HUES64 (cell line): Measurements from ENCODE around the gene ELANE.
A peak's percentile ranks its signal among the peaks of the same experiment; 100 is the strongest.

Source experiments
- H3K27ac ChIP-seq: 2 replicates; pipeline ENCODE4 v1.7.0; 2013; ENCODE audit warnings: low read depth, low read length, inconsistent platforms
- H3K27me3 ChIP-seq: 2 replicates; pipeline ENCODE4 v1.6.1; 2013; ENCODE audit warnings: mild to moderate bottlenecking, low read length; ENCODE audit not compliant: insufficient read depth
- H3K36me3 ChIP-seq: 2 replicates; pipeline ENCODE4 v1.6.1; 2013; ENCODE audit warnings: mild to moderate bottlenecking, low read length; ENCODE audit not compliant: insufficient read depth
- H3K4me1 ChIP-seq: 2 replicates; pipeline ENCODE4 v1.6.1; 2013; ENCODE audit warnings: mild to moderate bottlenecking, low read length, moderate library complexity; ENCODE audit not compliant: insufficient read depth
- H3K4me3 ChIP-seq: 2 replicates; pipeline ENCODE4 v1.5.1; 2013; ENCODE audit warnings: mild to moderate bottlenecking, low read length, moderate library complexity
- H3K9ac ChIP-seq: 2 replicates; pipeline ENCODE4 v1.6.1; 2013; ENCODE audit warnings: mild to moderate bottlenecking, low read depth, low read length
- H3K9me3 ChIP-seq: 2 replicates; pipeline ENCODE4 v1.6.1; 2013; ENCODE audit warnings: low read depth, low read length; ENCODE audit not compliant: insufficient read depth
- WGBS: fragments of 150-250, 120-280 bp; methylation state at CpG from one replicate; pipeline ENCODE4 v1.1.7; 2013; ENCODE audit warnings: missing lambda C conversion rate; 5-methylcytosine and 5-hydroxymethylcytosine counted together

ELANE gene

DNA sequence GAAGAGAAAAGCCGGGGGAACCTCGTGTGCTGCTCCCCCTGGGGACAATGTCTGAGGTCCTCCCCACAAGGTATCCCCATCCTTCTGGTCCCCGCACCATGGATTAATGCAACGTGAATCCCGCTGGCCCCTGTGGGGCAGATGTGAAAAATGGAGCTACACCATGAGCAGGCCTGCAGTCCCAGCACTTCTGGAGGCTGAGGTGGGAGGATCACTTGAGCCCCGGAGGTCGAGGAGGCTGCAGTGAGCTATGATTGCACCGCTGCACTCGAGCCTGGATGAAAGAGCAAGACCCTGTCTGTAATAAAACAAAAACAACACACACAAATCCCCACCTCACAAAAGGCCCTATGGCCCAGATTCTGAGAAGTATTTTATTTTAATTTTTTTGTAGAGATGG is 6.2 kb downstream of the ELANE start:
- Histone ChIP-seq H3K27me3 (peaks cover 27% of the 10 kb centered on the region), H3K27ac (no peak overlapping the region), H3K36me3 (no peaks in the 10 kb centered on the region), H3K4me3 (no peak overlapping the region), H3K9me3 (no peaks in the 10 kb centered on the region), H3K4me1 (no peaks in the 10 kb centered on the region), H3K9ac (no peak overlapping the region)
- 80% methylated on average over 9 of the region's 9 CpGs for WGBS

DNA sequence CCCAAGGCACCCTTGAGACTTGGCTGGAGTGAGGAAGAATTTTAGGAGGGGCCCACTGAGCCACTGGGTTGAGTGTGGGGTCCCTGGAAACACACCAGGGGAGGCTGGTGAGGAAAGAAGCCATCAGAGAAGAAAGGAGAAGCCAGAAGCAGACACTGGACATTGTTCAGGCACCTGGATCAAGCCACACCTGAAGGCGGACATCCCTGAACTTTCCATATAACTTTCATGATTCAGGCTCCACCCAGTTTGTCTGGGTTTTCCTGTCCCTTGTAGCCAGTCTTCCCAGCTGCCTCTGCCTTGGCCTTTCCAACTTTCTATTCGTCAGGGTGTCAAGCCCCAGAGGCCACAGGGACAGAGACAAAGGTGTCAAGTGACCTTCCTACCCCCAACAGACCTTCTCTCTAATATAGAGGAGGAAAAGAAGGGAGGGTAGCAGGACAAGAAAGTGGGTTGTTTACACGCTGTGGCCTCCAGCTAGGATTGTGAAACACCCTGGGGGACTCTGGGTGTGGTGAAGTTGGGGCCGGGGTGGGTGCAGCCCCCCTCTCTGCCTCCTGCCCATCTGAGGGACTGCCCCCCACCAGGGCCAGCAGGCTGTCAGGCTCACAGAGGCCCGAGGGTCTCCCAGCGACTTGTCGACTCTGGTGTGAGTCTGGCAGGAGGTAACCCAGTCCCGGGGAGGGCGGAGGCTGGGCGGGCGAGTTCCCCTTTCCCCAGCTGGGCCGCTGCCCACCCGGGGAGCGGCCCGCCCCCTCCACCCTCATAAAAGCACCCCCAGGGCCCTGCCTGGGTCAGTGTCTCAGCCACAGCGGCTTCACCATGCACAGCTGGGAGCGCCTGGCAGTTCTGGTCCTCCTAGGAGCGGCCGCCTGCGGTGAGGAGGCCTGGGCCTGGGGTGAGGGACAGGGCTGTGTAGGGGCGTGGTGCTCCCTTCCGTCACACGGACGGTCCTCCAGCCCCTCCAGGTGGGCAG is 7.1 kb downstream of the ELANE start, which contains the start of gene CFD:
Gene CFD (plus strand): TSS at position 797 of the 976 bp plus-strand sequence. CDS start 26 bp downstream, at position 823.
- H3K4me3 ChIP-seq = peak within 1 kb of the TSS; percentile 53
- H3K27ac ChIP-seq = no peak within 1 kb of the TSS
- H3K9ac ChIP-seq = no peak within 1 kb of the TSS

DNA sequence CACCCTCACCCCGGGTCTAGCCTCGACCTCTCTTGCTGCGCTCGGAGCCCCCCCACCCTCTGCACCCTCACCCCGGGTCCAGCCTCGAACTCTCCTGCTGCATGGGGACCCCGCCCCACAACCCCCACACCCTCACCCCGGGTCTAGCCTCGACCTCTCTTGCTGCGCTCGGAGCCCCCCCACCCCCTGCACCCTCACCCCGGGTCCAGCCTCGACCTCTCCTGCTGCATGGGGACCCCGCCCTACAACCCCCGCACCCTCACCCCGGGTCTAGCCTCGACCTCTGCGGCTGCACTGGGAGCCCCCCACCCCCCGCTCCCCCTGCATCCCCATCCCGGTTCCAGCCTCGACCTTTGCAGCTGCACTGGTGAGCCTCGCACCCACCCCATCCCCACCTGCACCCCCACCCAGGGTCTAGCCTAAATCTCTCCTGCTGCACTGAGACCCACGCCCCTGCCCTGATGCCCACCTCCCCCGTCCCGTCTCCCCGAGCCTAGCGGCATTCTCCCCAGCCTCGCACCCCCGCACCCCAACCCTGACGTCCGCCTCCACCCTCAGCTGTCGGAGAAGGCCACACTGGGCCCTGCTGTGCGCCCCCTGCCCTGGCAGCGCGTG is 9.1 kb downstream of the ELANE start:
- no peaks in the 10 kb centered on the region for H3K4me1 ChIP-seq
- 54% methylated on average over 34 of the region's 35 CpGs for WGBS
- no peaks in the 10 kb centered on the region for H3K9me3 ChIP-seq
- H3K27me3 ChIP-seq = peaks cover 27% of the 10 kb centered on the region
- H3K27ac ChIP-seq = peak overlapping the region; percentile 35; the same call in 1 of the 2 replicates
- H3K4me3 ChIP-seq = peak overlapping the region; percentile 36
- no peaks in the 10 kb centered on the region for H3K36me3 ChIP-seq
- no peak overlapping the region for H3K9ac ChIP-seq

More for the DNA sequence above, 7.1 kb downstream of the ELANE start, which contains the start of gene CFD:
- Histone ChIP-seq H3K4me1 (no peaks in the 10 kb centered on the region), H3K9me3 (no peaks in the 10 kb centered on the region), H3K27me3 (peaks cover 27% of the 10 kb centered on the region), H3K36me3 (no peaks in the 10 kb centered on the region)
- 74% methylated on average over 24 of the region's 24 CpGs for WGBS

DNA sequence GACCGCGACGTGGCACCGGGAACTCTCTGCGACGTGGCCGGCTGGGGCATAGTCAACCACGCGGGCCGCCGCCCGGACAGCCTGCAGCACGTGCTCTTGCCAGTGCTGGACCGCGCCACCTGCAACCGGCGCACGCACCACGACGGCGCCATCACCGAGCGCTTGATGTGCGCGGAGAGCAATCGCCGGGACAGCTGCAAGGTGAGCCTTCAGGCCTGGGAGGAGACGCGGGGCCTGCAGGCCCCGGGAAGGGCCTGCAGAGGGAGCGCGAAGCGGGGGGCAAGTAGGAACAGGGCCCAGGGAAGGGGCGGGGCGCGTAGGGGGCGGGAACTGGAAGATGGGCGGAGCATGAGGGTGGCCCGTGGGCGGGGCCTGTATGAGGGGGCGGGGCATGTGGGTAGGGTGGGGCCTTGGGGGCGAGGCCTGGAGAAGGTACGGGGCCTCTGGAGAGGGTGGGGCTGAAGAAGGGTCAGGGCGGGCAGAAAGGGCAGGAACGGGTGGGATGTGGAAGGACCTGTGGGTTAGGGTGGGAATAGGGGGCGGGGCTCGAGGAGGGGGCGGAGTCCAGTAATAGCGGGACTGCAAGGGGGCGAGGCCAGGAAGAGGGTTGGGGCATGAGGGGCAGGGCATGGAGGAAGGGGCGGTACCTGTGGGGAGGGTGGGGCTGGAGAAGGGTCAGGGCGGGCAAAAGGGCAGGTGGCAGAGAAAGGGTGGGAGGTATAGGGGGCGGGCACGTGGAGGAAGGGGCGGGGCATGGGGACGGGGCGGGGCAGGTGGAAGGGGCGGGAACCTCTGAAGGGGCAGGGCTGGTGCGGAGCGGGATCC is 9.9 kb downstream of the ELANE start:
- Histone ChIP-seq H3K27me3 (peaks cover 27% of the 10 kb centered on the region), H3K9me3 (no peaks in the 10 kb centered on the region), H3K4me3 (peak overlapping the region; percentile 53), H3K4me1 (no peaks in the 10 kb centered on the region), H3K27ac (peak overlapping the region; percentile 35; the same call in 1 of the 2 replicates), H3K36me3 (no peaks in the 10 kb centered on the region), H3K9ac (no peak overlapping the region)
- 9% methylated on average over 60 of the region's 60 CpGs for WGBS

DNA sequence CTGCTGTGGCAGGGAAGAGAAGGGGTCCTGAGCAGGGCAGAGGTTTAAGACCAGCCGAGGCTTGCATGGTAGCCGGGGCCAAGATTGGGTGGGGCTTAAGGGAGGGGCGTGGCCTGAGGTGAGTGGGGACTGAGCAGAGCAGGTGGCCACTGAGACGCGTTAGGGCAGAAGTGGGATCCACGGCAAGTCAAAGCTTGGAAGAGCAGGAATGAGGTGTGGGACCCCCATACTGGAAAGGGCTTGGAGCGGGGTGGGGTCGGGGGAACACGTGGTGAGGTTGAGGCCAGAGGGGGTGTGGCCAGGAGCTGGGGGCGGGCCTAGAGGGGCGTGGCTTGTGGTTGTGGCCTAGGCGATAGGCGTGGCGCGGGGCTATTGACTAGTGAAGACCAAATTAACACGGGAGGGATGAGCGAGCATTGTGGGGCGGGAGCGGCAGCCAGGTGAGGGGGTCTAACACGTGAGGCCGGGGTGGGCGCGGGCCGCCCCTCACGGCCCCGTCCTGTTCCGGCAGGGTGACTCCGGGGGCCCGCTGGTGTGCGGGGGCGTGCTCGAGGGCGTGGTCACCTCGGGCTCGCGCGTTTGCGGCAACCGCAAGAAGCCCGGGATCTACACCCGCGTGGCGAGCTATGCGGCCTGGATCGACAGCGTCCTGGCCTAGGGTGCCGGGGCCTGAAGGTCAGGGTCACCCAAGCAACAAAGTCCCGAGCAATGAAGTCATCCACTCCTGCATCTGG is 10.6 kb downstream of the ELANE start:
- H3K27ac ChIP-seq = no peak overlapping the region
- no peaks in the 10 kb centered on the region for H3K9me3 ChIP-seq
- H3K9ac ChIP-seq = no peak overlapping the region
- H3K27me3 ChIP-seq = peaks cover 27% of the 10 kb centered on the region
- 20% methylated on average over 48 of the region's 48 CpGs for WGBS
- no peaks in the 10 kb centered on the region for H3K4me1 ChIP-seq
- H3K36me3 ChIP-seq = 0 out of 2 replicates have a peak, but pooled peaks cover under 1% of the 10 kb centered on the region
- peak overlapping the region; percentile 53 for H3K4me3 ChIP-seq

DNA sequence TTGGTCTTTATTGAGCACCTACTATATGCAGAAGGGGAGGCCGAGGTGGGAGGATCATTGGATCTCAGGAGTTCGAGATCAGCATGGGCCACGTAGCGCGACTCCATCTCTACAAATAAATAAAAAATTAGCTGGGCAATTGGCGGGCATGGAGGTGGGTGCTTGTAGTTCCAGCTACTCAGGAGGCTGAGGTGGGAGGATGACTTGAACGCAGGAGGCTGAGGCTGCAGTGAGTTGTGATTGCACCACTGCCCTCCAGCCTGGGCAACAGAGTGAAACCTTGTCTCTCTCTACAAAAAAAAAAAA is 11.2 kb downstream of the ELANE start:
- 82% methylated on average over 4 of the region's 7 CpGs for WGBS
- Histone ChIP-seq H3K36me3 (peaks cover 5% of the 10 kb centered on the region; the same call in 1 of the 2 replicates), H3K9me3 (no peaks in the 10 kb centered on the region), H3K9ac (no peak overlapping the region), H3K4me1 (no peaks in the 10 kb centered on the region), H3K27ac (no peak overlapping the region), H3K27me3 (peaks cover 27% of the 10 kb centered on the region), H3K4me3 (peak overlapping the region; percentile 53; the same call in 1 of the 2 replicates)

DNA sequence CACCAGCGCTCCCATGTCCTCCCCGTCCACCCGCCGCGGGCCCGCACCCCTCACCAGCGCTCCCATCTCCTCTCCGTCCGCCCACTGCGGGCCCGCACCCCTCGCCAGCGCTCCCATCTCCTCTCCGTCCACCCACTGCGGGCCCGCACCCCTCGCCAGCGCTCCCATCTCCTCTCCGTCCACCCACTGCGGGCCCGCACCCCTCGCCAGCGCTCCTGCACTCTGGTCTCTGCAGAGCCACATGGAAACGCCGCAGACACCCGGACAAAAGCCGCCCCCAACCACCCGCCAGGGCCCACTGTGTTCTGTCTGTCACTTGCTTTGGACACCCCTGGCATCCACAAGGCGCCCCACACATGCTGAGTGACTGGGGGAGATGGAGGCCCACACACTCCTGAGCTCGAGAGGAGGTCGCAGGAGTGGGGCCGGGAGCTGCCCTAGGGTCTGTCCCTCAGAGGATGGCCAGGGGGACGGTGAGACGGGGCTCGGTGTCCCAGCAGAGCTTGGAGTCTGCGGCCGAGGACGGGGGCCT is 14.7 kb downstream of the ELANE start:
- Histone ChIP-seq H3K4me1 (no peaks in the 10 kb centered on the region), H3K4me3 (no peak overlapping the region)
- 81% methylated on average over 38 of the region's 38 CpGs for WGBS

DNA sequence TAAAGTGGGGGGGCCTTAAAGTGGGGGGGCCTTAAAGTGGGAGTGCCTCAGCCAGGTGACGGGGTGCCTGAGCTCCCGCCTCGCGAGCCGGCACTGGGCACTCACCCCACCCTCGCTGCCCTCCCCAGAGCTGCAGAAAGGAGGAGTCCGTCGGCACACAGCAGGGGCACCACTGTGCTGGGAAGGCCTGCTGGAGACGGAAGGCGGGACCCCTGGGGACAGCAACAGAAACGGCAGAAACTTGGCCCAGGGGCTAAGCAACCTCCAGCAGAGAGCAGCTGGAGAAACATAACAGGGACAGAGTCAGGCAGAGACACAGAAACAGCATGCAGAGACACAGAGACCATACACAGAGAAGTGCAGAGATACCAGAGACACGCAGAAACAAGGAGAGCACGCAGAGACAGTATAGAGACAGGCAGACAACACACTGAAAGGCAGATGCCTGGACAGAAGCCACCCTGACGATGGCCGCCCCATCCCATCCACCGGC is 15.2 kb downstream of the ELANE start:
- H3K4me3 ChIP-seq = no peak overlapping the region
- peaks cover 10% of the 10 kb centered on the region for H3K36me3 ChIP-seq
- no peak overlapping the region for H3K9ac ChIP-seq
- no peaks in the 10 kb centered on the region for H3K4me1 ChIP-seq
- H3K27me3 ChIP-seq = no peaks in the 10 kb centered on the region
- no peak overlapping the region; the same call in 1 of the 2 replicates for H3K27ac ChIP-seq
- no peaks in the 10 kb centered on the region for H3K9me3 ChIP-seq
- 45% methylated on average over 16 of the region's 16 CpGs for WGBS

More for the DNA sequence above, 14.7 kb downstream of the ELANE start:
- no peak overlapping the region; the same call in 1 of the 2 replicates for H3K27ac ChIP-seq
- no peak overlapping the region for H3K9ac ChIP-seq
- no peaks in the 10 kb centered on the region for H3K9me3 ChIP-seq
- H3K36me3 ChIP-seq = peaks cover 10% of the 10 kb centered on the region
- no peaks in the 10 kb centered on the region for H3K27me3 ChIP-seq

DNA sequence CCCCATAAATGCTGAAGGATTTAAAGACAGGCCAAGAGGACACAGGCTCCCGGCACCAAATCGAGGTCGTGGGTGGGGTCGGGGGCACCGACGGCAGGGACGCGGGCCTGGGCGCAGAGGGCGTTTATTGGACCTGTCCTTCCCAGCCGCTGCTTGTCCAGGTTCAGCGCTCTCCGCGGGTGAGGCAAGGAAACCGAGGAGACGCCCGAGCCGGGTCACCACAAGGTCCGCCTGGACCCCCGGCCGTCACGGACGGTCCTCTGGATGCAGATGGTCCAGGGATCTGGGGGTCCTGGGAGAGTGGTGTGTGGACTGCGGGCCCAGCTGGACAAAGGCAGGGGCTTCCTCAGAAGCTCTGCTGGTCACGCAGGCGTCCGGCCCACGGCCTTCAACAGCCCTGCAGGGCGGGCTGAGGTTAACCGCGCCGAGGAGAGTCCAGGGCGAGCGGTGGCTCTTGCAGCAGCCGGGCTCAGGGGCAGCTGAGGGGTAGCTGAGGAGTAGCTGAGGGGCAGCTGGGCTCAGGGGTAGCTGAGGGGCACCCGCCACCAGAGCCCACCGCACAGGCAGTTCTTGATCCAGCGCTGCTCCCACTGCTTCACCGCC is 15.9 kb downstream of the ELANE start:
- whole genome bisulfite sequencing = 94% methylated on average over 39 of the region's 39 CpGs
- Histone ChIP-seq H3K36me3 (peaks cover 10% of the 10 kb centered on the region), H3K4me3 (no peak overlapping the region), H3K4me1 (no peaks in the 10 kb centered on the region), H3K27ac (no peak overlapping the region), H3K9ac (no peak overlapping the region), H3K27me3 (no peaks in the 10 kb centered on the region), H3K9me3 (no peaks in the 10 kb centered on the region)
